K562 (cell line): Measurements from ENCODE around the gene AFG1L. TPM values are rescaled to one million over a fixed set of nuclear protein-coding genes. Genes with fewer than 3 reads are reported as not detected.

Source experiments
- TFAM ChIP-seq: fragments of 250-450 bp; sonication (Bioruptor Pico); conservative IDR thresholded peaks from 2 replicates; pipeline ENCODE4 v1.5.0; 2021; ENCODE audit warnings: mild to moderate bottlenecking, moderate library complexity
- ZNF224 ChIP-seq: sonication (generic); formaldehyde crosslinking; IDR thresholded peaks from 2 replicates; pipeline ENCODE4 v1.8.0; 2022; ENCODE audit warnings: mild to moderate bottlenecking, missing genetic modification reagents
- ZNF444 ChIP-seq: fragments of 250-450 bp; sonication (Bioruptor Pico); IDR thresholded peaks from 2 replicates; pipeline ENCODE4 v1.4.0; 2020; ENCODE audit warnings: mild to moderate bottlenecking, moderate library complexity
- polyA plus RNA-seq, 8 experiments: library from polyadenylated mRNA; depleted of rRNA in 4 of 8; stranded (reverse) in 5 of 8; unstranded in 3 of 8; fragments of >200 nt; fragmentation: Nextera tagmentation in 2 of 8; fragmentation: Illumina TruSeq in 1 of 8; extraction: Ambion mirVana in 2 of 8; extraction: Trizol in 1 of 8; gene quantifications; 2 replicates each; pipeline versions ENCODE4 v1.2.1 to v1.2.3, GENCODE V29; 2011 to 2014; ENCODE audit warnings: inconsistent platforms in 1 of 8, missing spikeins in 1 of 8
- total RNA-seq, 7 experiments: library from RNA; depleted of rRNA in 6 of 7; stranded (reverse); fragments of >200 nt in 6 of 7; fragmentation: Illumina TruSeq in 2 of 7; extraction: Trizol in 2 of 7; gene quantifications; 2 replicates each; pipeline versions ENCODE4 v1.2.1 to v1.2.3, GENCODE V29; 2011 to 2021; ENCODE audit warnings: low replicate concordance in 1 of 7
- TF ChIP-seq, protein P1 (sequence below): fragments of 450-650 bp; IDR thresholded peaks from 2 replicates; pipeline ENCODE4 v1.6.1; 2016; ENCODE audit warnings: low read depth
- TF ChIP-seq, protein P2 (sequence below): fragments of 200-600 bp; sonication (generic); IDR thresholded peaks from one replicate; pipeline ENCODE4 v1.6.1; 2012; ENCODE audit warnings: mild to moderate bottlenecking, low read depth, low read length, inconsistent platforms

The AFG1L gene
- total and polyA plus RNA-seq, 9 of the 15 experiments (the other 6 are each of a cell fraction or from before 2014, with no cell fraction given), result 2.2 to 15.5 (median 5.8) TPM

DNA sequence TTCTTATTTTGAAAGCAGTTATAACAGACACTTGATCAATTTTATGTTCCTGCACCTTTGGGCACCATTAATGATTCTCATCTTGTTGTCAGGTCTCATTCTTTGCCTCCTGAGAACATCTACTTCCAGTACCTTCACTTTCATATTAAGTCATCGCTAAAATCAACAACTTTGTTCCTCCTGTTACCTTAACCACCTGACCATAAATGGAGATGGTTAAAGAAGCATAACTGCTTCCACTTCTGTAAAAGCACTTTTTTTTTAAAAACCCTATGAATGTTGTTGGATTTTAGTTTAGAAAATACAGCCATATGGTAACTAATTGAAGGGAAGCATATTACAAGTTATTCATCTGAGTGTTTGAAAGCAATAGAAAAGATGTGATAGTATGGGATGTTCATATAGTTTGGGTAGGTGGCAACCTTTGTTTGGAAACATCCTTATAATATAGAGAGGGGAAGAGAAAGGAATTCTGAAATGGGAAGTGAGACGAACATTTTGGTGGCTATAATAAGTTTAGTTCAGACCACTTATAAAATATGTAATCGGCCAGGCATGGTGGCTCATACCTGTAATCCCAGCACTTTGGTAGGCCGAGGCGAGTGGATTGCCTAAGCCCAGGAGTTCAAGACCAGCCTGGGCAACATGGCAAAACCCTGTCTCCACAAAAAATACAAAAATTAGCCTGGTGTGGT is 53.9 kb downstream of the AFG1L start (continued):
- TF ChIP-seq, protein P1, sequence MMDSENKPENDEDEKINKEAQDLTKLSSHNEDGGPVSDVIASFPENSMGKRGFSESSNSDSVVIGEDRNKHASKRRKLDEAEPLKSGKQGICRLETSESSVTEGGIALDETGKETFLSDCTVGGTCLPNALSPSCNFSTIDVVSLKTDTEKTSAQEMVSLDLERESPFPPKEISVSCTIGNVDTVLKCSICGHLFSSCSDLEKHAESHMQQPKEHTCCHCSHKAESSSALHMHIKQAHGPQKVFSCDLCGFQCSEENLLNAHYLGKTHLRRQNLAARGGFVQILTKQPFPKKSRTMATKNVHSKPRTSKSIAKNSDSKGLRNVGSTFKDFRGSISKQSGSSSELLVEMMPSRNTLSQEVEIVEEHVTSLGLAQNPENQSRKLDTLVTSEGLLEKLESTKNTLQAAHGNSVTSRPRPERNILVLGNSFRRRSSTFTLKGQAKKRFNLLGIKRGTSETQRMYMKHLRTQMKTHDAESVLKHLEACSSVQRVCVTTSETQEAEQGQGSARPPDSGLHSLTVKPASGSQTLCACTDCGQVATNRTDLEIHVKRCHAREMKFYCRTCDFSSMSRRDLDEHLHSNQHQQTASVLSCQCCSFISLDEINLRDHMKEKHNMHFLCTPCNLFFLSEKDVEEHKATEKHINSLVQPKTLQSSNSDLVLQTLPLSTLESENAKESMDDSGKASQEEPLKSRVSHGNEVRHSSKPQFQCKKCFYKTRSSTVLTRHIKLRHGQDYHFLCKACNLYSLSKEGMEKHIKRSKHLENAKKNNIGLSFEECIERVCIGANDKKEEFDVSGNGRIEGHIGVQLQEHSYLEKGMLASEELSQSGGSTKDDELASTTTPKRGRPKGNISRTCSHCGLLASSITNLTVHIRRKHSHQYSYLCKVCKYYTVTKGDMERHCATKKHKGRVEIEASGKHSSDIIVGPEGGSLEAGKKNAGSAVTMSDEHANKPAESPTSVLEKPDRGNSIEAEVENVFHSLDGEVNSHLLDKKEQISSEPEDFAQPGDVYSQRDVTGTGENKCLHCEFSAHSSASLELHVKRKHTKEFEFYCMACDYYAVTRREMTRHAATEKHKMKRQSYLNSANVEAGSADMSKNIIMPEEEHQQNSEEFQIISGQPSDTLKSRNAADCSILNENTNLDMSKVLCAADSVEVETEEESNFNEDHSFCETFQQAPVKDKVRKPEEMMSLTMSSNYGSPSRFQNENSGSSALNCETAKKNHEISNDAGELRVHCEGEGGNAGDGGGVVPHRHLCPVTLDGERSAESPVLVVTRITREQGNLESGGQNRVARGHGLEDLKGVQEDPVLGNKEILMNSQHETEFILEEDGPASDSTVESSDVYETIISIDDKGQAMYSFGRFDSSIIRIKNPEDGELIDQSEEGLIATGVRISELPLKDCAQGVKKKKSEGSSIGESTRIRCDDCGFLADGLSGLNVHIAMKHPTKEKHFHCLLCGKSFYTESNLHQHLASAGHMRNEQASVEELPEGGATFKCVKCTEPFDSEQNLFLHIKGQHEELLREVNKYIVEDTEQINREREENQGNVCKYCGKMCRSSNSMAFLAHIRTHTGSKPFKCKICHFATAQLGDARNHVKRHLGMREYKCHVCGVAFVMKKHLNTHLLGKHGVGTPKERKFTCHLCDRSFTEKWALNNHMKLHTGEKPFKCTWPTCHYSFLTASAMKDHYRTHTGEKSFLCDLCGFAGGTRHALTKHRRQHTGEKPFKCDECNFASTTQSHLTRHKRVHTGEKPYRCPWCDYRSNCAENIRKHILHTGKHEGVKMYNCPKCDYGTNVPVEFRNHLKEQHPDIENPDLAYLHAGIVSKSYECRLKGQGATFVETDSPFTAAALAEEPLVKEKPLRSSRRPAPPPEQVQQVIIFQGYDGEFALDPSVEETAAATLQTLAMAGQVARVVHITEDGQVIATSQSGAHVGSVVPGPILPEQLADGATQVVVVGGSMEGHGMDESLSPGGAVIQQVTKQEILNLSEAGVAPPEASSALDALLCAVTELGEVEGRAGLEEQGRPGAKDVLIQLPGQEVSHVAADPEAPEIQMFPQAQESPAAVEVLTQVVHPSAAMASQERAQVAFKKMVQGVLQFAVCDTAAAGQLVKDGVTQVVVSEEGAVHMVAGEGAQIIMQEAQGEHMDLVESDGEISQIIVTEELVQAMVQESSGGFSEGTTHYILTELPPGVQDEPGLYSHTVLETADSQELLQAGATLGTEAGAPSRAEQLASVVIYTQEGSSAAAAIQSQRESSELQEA, result no peak
- TF ChIP-seq, protein P2, sequence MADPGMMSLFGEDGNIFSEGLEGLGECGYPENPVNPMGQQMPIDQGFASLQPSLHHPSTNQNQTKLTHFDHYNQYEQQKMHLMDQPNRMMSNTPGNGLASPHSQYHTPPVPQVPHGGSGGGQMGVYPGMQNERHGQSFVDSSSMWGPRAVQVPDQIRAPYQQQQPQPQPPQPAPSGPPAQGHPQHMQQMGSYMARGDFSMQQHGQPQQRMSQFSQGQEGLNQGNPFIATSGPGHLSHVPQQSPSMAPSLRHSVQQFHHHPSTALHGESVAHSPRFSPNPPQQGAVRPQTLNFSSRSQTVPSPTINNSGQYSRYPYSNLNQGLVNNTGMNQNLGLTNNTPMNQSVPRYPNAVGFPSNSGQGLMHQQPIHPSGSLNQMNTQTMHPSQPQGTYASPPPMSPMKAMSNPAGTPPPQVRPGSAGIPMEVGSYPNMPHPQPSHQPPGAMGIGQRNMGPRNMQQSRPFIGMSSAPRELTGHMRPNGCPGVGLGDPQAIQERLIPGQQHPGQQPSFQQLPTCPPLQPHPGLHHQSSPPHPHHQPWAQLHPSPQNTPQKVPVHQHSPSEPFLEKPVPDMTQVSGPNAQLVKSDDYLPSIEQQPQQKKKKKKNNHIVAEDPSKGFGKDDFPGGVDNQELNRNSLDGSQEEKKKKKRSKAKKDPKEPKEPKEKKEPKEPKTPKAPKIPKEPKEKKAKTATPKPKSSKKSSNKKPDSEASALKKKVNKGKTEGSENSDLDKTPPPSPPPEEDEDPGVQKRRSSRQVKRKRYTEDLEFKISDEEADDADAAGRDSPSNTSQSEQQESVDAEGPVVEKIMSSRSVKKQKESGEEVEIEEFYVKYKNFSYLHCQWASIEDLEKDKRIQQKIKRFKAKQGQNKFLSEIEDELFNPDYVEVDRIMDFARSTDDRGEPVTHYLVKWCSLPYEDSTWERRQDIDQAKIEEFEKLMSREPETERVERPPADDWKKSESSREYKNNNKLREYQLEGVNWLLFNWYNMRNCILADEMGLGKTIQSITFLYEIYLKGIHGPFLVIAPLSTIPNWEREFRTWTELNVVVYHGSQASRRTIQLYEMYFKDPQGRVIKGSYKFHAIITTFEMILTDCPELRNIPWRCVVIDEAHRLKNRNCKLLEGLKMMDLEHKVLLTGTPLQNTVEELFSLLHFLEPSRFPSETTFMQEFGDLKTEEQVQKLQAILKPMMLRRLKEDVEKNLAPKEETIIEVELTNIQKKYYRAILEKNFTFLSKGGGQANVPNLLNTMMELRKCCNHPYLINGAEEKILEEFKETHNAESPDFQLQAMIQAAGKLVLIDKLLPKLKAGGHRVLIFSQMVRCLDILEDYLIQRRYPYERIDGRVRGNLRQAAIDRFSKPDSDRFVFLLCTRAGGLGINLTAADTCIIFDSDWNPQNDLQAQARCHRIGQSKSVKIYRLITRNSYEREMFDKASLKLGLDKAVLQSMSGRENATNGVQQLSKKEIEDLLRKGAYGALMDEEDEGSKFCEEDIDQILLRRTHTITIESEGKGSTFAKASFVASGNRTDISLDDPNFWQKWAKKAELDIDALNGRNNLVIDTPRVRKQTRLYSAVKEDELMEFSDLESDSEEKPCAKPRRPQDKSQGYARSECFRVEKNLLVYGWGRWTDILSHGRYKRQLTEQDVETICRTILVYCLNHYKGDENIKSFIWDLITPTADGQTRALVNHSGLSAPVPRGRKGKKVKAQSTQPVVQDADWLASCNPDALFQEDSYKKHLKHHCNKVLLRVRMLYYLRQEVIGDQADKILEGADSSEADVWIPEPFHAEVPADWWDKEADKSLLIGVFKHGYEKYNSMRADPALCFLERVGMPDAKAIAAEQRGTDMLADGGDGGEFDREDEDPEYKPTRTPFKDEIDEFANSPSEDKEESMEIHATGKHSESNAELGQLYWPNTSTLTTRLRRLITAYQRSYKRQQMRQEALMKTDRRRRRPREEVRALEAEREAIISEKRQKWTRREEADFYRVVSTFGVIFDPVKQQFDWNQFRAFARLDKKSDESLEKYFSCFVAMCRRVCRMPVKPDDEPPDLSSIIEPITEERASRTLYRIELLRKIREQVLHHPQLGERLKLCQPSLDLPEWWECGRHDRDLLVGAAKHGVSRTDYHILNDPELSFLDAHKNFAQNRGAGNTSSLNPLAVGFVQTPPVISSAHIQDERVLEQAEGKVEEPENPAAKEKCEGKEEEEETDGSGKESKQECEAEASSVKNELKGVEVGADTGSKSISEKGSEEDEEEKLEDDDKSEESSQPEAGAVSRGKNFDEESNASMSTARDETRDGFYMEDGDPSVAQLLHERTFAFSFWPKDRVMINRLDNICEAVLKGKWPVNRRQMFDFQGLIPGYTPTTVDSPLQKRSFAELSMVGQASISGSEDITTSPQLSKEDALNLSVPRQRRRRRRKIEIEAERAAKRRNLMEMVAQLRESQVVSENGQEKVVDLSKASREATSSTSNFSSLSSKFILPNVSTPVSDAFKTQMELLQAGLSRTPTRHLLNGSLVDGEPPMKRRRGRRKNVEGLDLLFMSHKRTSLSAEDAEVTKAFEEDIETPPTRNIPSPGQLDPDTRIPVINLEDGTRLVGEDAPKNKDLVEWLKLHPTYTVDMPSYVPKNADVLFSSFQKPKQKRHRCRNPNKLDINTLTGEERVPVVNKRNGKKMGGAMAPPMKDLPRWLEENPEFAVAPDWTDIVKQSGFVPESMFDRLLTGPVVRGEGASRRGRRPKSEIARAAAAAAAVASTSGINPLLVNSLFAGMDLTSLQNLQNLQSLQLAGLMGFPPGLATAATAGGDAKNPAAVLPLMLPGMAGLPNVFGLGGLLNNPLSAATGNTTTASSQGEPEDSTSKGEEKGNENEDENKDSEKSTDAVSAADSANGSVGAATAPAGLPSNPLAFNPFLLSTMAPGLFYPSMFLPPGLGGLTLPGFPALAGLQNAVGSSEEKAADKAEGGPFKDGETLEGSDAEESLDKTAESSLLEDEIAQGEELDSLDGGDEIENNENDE, result no peak
- TF ChIP-seq ZNF444, result no peak
- no peak for TF ChIP-seq TFAM (CRISPR knock-in tag)
- TF ChIP-seq ZNF224, result no peak
